Activated T-cell treated with anti-CD3 and anti-CD28 coated beads for 24 hours (primary cell): ENCODE results near the gene EIF3K.
"Not testable (repeated sequence)": the region's sequence is repeated elsewhere in the genome, so short reads cannot be mapped to it uniquely, and the experiment has no call there.

ENCODE experiments used
- DNase-seq: peaks from one replicate; pipeline ENCODE4 v3.0.0-alpha.2; 2020; ENCODE audit warnings: low read depth

Gene EIF3K, protein sequence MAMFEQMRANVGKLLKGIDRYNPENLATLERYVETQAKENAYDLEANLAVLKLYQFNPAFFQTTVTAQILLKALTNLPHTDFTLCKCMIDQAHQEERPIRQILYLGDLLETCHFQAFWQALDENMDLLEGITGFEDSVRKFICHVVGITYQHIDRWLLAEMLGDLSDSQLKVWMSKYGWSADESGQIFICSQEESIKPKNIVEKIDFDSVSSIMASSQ

GRCh38 chr19:38618590-38619360, at the start of gene EIF3K:
EIF3K (plus strand) TSS chr19:38619188; CDS start chr19:38619269, 81 bp downstream.
- peak; percentile 99 for DNase-seq

DNA sequence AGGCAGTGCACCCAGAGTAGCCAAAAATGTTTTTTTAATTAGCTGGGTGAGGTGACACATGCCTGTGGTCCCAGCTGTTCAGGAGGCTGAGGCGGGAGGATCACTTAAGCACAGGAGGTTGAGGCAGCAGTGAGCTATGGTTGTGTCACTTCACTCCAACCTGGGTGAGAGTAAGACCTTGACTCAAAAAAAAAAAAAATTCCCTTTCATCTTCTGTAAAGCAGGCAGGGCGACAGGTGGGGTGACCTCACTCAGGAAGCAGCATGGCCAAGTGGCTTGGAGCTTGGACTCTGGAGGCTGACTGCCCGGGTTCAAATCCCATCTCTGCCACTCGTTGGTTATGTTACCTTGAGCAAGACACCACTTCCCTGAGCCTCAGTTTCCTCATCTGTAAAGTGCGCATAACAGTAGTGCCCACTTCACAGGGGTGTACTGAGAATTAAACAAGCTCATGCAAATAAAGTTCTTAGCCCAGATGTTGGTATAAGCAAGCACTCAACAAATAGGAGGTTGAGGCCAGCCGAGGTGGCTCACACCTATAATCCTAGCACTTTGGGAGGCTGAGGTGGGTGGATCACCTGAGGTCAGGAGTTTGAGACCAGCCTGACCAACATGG, 49.5 kb upstream of the EIF3K start:
- no peak for DNase-seq

DNA sequence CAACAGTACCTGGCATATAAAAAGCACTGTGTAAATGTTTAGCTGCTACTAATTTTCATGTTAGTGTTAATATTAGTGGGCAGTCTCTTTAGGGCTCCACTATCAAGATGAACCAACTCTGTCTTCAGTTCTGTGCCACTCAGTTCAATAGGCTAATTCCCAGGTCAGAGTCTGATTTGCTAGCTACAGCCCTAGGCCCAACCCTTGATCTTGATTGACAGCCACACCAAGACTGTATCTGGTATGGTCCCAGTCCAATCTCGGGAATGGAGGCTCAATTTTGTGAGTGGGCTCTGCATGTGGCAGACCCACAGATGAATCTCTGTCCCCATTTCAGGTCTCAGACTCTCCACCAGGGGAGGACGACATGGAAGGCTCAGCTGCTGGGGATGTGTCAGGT, 47.3 kb upstream of the EIF3K start:
- no peak for DNase-seq

DNA sequence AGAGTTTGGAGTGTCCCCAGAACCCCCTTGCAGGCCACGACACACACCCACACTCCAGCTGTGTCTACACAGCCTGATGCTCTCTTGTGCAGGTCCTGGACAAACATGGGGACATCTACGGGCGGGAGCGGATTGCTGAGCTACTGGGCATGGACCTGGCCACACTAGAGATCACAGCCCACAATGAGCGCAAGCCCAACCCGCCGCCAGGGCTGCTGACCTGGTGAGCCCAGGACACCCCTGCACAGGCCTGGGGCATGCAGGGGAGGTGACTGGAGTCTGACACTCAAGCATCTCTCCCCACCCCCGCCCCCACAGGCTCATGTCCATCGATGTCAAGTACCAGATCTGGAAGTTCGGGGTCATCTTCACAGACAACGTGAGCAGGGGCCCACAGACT, 41.2 kb upstream of the EIF3K start:
- DNase-seq = no peak

- not testable (repeated sequence) for DNase-seq
These were observed 39.7 kb upstream of the EIF3K start for GRCh38 chr19:38579304-38579703.

GRCh38 chr19:38580080-38580479, 38.9 kb upstream of the EIF3K start:
- no peak for DNase-seq

DNA sequence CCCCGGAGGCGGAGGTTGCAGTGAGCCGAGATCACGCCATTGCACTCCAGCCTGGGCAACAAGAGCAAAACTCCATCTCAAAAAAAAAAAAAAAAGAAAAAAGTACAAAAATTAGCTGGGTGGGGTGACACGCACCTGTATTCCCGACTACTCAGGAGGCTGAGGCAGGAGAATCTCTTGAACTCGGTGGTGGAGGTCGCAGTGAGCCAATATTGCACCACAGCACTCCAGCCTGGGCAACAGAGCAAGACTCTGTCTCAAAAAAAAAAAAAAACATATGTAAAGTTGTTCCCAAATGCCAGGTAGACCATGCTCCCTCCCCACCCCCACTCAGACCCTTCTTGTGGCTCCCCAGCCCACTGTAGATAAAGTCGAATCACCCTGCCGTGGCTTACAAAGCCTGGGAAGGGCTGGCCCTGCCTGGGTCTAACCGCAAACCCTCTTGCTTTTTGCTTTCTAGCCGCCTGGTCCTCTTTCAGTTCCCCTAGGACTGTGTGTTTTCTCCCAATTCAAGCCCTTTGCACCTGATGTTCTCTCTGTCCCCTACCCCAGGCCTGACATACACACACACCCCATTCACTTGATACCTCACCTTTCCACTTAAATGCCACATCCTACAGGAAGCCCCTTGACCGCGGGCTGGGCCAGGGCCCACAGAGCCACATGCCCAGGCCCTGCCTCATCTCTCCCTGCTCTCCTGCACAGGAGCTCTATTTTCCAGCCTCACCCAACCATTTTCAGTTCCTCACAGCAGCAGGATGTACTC, 35.6 kb upstream of the EIF3K start:
- DNase-seq = no peak

DNA sequence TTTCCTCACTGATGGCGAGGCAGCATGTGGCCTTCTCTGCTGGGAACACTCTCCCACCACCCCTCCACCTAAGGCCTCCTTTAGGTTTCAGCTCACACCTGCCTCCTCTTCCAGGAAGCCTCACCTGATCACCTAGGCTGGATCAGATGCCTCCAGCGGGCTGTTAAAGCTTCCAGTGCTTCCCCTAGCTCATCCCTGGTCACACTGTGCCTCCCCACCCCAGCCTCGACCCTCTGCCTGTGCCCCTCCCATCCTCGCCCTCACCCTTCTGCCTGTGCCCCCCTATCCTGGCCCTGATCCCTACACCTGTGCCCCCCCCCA, 35.0 kb upstream of the EIF3K start:
- DNase-seq = no peak

GRCh38 chr19:38587562-38587961, 31.4 kb upstream of the EIF3K start:
- no peak for DNase-seq

DNA sequence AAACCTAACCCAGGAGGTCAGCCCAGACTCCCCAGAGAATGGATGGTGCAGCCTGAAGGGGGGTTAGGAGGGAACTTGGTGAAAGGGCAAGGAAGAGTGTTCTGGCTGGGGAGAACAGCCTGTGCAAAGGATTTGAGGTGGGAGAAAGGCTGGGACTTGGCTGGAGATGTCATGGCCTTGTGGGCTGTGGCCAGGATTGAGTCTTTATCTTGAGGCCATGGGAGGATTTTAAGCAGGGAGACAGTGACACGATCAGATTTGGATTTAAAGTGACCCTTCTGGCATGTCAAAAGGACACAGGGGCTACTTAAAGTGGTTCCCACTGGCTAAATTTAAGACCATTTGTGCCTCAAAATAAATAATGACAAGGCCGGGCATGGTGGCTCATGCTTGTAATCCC, 30.9 kb upstream of the EIF3K start:
- no peak for DNase-seq

DNA sequence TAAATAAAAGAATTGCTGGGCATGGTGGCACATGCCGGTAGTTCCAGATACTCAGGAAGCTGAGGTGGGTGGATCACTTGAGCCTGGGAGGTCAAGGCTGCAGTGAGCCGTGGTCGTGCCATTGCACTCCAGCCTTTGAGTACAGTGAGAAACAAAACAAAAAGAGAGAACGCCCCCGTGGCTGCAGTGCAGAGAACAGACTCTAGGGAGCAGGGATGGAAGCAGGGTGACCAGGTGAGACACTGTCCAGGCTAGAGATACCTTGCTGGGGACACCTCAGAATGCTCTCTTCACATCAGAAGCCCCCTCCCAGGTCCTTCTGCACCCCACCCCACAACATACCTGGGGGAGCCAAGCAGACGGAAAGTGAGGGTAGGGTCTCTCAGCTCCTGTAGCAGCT, 26.0 kb upstream of the EIF3K start:
- no peak for DNase-seq

GRCh38 chr19:38596057-38596981, 22.7 kb upstream of the EIF3K start:
- DNase-seq = no peak

GRCh38 chr19:38597075-38597474, 21.9 kb upstream of the EIF3K start:
- DNase-seq = no peak

DNA sequence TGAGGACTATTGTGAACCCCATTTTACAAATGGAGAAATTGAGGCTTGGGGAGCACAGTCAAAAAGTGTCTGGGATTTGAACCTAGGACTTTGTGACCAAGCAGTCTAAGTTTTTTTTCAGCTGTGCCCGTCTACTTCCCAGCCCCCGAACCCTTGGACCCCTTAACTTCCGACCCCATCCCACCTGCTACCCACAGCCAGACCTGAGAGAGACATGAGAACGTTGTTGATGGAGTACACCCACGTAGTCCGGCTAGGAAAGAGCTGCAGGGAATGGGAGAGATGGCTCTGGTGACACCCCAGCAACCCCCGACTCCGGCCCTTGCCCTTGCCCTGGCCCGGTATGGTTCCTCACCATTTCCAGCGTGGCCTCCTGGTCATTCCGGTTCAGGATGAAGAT, 19.3 kb upstream of the EIF3K start:
- no peak for DNase-seq

- DNase-seq = not testable (repeated sequence)
These were observed 16.1 kb upstream of the EIF3K start for GRCh38 chr19:38602856-38603255.

DNA sequence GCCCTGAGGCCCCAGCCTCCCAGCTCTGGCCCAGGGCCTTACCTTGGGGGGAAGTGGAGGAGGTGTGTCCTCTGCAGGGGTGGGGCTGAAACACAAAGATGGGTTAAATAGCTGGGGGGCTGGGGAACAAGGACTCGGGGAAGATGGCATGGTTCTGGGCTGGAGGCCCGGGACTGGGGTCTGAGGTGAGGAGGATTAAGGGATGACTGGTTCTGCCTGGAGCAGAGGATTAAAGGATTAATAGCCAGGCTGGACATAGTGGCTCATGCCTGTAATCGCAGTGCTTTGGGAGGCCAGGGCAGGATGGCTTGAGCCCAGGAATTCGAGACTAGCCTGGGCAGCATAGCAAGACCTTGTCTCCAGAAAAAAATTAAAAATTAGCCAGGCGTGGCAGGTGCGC, 12.9 kb upstream of the EIF3K start:
- DNase-seq = no peak

- DNase-seq = no peak
These were observed 4.7 kb upstream of the EIF3K start for GRCh38 chr19:38614289-38614688.

- DNase-seq = no peak
These were observed 3.9 kb upstream of the EIF3K start for GRCh38 chr19:38615007-38615581.

GRCh38 chr19:38616265-38616664, 2.7 kb upstream of the EIF3K start:
- DNase-seq = no peak

DNA sequence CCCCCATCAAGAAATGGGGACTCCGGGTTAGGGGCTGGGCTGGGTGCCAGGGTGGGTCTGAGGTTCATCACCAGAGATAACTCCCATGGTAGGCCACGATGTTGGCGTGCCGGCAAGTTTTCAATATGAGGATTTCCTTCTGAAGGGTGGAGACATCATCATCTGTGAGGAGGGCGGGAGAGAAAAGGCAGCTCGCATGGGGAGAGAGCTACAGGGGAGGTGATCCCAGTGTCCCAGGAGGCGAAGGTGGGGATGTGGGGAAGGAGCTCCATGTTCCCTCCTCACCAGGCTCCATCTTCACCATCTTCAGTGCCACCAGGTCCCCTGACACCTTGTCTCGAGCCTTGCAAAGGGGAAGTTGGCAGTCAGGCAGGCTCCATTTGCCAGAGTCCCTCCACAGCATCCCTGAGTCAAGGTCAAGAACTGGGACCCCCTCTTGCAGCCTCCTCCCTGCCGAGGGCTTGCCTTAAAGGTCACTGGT, 1.7 kb upstream of the EIF3K start:
- DNase-seq = peak; percentile 15
